ENCODE results near the gene CDYL2.

GRCh38 chr16:80576343-80576912 lies 228.0 kb downstream of the CDYL2 start:
- TF ChIP-seq CTCF (IDR thresholded peaks at IDR 0.05), result no peak
- TF ChIP-seq ZFX (IDR thresholded peaks at IDR 0.05; ENCODE audit: borderline replicate concordance), result no peak

All from 22Rv1 (cell line).